ENCODE results near the gene DAPP1. TPM values are rescaled to one million over a fixed set of nuclear protein-coding genes. Genes with fewer than 3 reads are reported as not detected.

DAPP1 gene
- total and polyA plus RNA-seq, 2 donors (not counting 3 experiments of a cell fraction or from before 2014, with no cell fraction given), result not detected

DNA sequence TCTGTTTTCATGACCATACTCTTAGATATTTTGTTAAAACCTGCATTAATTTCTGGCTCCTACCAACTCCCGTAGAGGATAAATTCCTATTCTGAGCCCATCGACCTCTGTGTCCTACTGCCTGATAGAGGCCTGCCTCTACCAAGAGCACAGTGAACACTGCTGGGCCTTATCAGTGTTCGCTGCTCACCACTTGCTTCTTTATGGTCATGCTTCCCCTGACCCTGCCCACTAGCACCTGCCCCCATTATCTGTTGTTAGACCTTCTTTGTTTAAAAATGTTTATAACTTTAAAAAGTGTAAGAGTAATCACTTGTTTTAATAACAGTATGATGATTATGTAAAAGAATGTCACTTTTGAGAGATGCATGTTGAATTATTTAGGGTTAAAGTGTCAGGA is 6.1 kb downstream of the DAPP1 start:
- Histone ChIP-seq H3K9me1 (replicated peaks; ENCODE audit: control insufficient read depth, extremely low read depth, insufficient read depth, low read length) (no peaks in the 10 kb centered on the region), H3K79me2 (ENCODE audit: control insufficient read depth, insufficient read depth, low read length) (no peaks in the 10 kb centered on the region), H2AFZ (ENCODE audit: low read depth, low read length) (no peak overlapping the region), H3K9me3 (replicated peaks; ENCODE audit: control insufficient read depth, insufficient read depth, low read length) (no peaks in the 10 kb centered on the region), H4K20me1 (replicated peaks; ENCODE audit: control insufficient read depth, extremely low read depth, insufficient read depth, low read length) (no peaks in the 10 kb centered on the region), H3K4me2 (ENCODE audit: insufficient read depth, low read length) (no peak overlapping the region), H3K9ac (replicated peaks; ENCODE audit: extremely low read depth, insufficient read depth, low read length) (no peak overlapping the region), H3K4me3 (replicated peaks in 1 of 3; ENCODE audit: insufficient read depth in 1 of 3, low read depth in 1 of 3, low read length in 3 of 3) (no peak overlapping the region), H3K4me1 (ENCODE audit: control insufficient read depth, extremely low read depth, insufficient read depth, low read length) (no peaks in the 10 kb centered on the region), H3K27ac (ENCODE audit: insufficient read depth, low read depth, low read length) (no peak overlapping the region), H3K36me3 (ENCODE audit: control insufficient read depth in 2 of 2, extremely low read depth in 1 of 2, insufficient read depth in 2 of 2, low read length in 2 of 2) (no peaks in the 10 kb centered on the region), H3K27me3 (ENCODE audit: control insufficient read depth in 2 of 2, insufficient read depth in 2 of 2, low read length in 2 of 2) (peaks cover 0 to 2% of the 10 kb centered on the region in 2 experiments)
- BruUV-seq (replicated peaks), result no TSS peak
- TF ChIP-seq, protein P1, sequence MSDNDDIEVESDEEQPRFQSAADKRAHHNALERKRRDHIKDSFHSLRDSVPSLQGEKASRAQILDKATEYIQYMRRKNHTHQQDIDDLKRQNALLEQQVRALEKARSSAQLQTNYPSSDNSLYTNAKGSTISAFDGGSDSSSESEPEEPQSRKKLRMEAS (IDR thresholded peaks at IDR 0.05; ENCODE audit: insufficient read depth, insufficient read length), result no peak
- no peak for TF ChIP-seq GATA2 (IDR thresholded peaks at IDR 0.05; ENCODE audit: insufficient read depth, insufficient read length, low read depth, low read length)
- no peak for TF ChIP-seq POLR2AphosphoS5 (IDR thresholded peaks at IDR 0.05; ENCODE audit: insufficient read depth, low read depth, low read length)
- TF ChIP-seq POLR2A (IDR thresholded peaks at IDR 0.05; ENCODE audit: low read depth, low read length), result no peak
- no peak for TF ChIP-seq EZH2 (IDR thresholded peaks at IDR 0.05; ENCODE audit: borderline replicate concordance, low read depth, low read length, severe bottlenecking)
- TF ChIP-seq, protein P2, sequence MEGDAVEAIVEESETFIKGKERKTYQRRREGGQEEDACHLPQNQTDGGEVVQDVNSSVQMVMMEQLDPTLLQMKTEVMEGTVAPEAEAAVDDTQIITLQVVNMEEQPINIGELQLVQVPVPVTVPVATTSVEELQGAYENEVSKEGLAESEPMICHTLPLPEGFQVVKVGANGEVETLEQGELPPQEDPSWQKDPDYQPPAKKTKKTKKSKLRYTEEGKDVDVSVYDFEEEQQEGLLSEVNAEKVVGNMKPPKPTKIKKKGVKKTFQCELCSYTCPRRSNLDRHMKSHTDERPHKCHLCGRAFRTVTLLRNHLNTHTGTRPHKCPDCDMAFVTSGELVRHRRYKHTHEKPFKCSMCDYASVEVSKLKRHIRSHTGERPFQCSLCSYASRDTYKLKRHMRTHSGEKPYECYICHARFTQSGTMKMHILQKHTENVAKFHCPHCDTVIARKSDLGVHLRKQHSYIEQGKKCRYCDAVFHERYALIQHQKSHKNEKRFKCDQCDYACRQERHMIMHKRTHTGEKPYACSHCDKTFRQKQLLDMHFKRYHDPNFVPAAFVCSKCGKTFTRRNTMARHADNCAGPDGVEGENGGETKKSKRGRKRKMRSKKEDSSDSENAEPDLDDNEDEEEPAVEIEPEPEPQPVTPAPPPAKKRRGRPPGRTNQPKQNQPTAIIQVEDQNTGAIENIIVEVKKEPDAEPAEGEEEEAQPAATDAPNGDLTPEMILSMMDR (IDR thresholded peaks at IDR 0.05; ENCODE audit: extremely low read depth in 1 of 2, insufficient read depth in 1 of 2, low read depth in 1 of 2, low read length in 2 of 2), result no peak
- TF ChIP-seq FOS (IDR thresholded peaks at IDR 0.05; ENCODE audit: borderline replicate concordance, insufficient read depth, low read length), result no peak
- TF ChIP-seq JUN (IDR thresholded peaks at IDR 0.05; ENCODE audit: borderline replicate concordance, insufficient read depth, insufficient read length, low read depth), result no peak
- TF ChIP-seq MYC (IDR thresholded peaks at IDR 0.05; ENCODE audit: low read depth, low read length), result no peak
- dilution Hi-C loops (cut with MboI; ENCODE audit: extremely low pct_ligation_motif_present, low sequenced_read_pairs) (no loop called here), intact Hi-C loops (cut with micrococcal nuclease) (no loop called here)
- CTCF ChIA-PET, result interaction anchor here (1.0 to 2.9 kb wide), 2 partner anchors 11 to 15 kb away, joined by 4 to 14 read pairs; no protein-coding TSS in a partner anchor
- FAIRE-seq (no peak), DNase-seq (ENCODE audit: low read depth, low spot score) (no peak)
- POLR2A ChIA-PET, result no interaction called here
